H1 (cell line): ENCODE results near the gene UVSSA. TPM values are rescaled to one million over a fixed set of nuclear protein-coding genes. Genes with fewer than 3 reads are reported as not detected.

Experiments used
- CBX8 ChIP-seq: fragments of 300-800, 300-1000 bp; sonication (generic); IDR thresholded peaks from 2 replicates; pipeline ENCODE4 v1.7.1; 2016; ENCODE audit warnings: low read depth, low read length, borderline replicate concordance
- CHD1 ChIP-seq: IDR thresholded peaks from 2 replicates; pipeline ENCODE4 v1.6.1; 2012; ENCODE audit warnings: low read depth, low read length, improper control_type of control experiment
- CREB1 ChIP-seq: IDR thresholded peaks from 2 replicates; pipeline ENCODE4 v1.6.1; 2012; ENCODE audit warnings: inconsistent platforms
- CTBP2 ChIP-seq: IDR thresholded peaks from 2 replicates; pipeline ENCODE4 v1.7.0; 2011; ENCODE audit warnings: borderline replicate concordance, mild to moderate bottlenecking, moderate library complexity, mixed read lengths, low read length; ENCODE audit not compliant: insufficient read depth, insufficient read length
- NRF1 ChIP-seq: IDR thresholded peaks from 2 replicates; pipeline ENCODE4 v1.6.1; 2011; ENCODE audit warnings: mild to moderate bottlenecking, low read depth, low read length, improper control_type of control experiment
- PHF8 ChIP-seq: fragments of 200-600 bp; sonication (generic); conservative IDR thresholded peaks from 2 replicates; pipeline ENCODE4 v1.7.1; 2012; ENCODE audit warnings: low read depth, mild to moderate bottlenecking, inconsistent platforms, low read length, moderate library complexity
- POLR2A ChIP-seq, 2 experiments: IDR thresholded peaks; 1 replicate in 1 of 2; 2 replicates in 1 of 2; pipeline ENCODE4 v1.6.1; 2011; ENCODE audit warnings: low read depth in 2 of 2, low read length in 2 of 2, mild to moderate bottlenecking in 2 of 2; ENCODE audit errors: control extremely low read depth in 1 of 2
- POLR2AphosphoS5 ChIP-seq: IDR thresholded peaks from 2 replicates; pipeline ENCODE4 v1.6.1; 2011; ENCODE audit warnings: low read depth, low read length
- SAP30 ChIP-seq: fragments of 300-600 bp; sonication (generic); IDR thresholded peaks from 2 replicates; pipeline ENCODE4 v1.7.1; 2012; ENCODE audit warnings: low read length, moderate library complexity, mild to moderate bottlenecking, inconsistent platforms; ENCODE audit not compliant: insufficient read depth, insufficient replicate concordance
- SIN3A ChIP-seq, 2 experiments: IDR thresholded peaks in 1 of 2; conservative IDR thresholded peaks in 1 of 2; 2 replicates each; pipeline ENCODE4 v1.6.1; 2011 to 2012; ENCODE audit warnings: low read length in 2 of 2, improper control_type of control experiment in 1 of 2, low read depth in 1 of 2, mild to moderate bottlenecking in 1 of 2
- SIX5 ChIP-seq: IDR thresholded peaks from 2 replicates; pipeline ENCODE4 v1.6.1; 2011; ENCODE audit warnings: mild to moderate bottlenecking, low read depth, low read length
- SP4 ChIP-seq: IDR thresholded peaks from 2 replicates; pipeline ENCODE4 v1.6.1; 2012; ENCODE audit warnings: low read length, inconsistent platforms
- TAF7 ChIP-seq: optimal IDR thresholded peaks from 2 replicates; pipeline ENCODE3; 2011; ENCODE audit warnings: low read depth, mild to moderate bottlenecking, inconsistent platforms, low read length, moderate library complexity, borderline replicate concordance
- polyA plus RNA-seq, 7 experiments: library from polyadenylated mRNA; depleted of rRNA in 3 of 7; stranded (reverse) in 5 of 7; unstranded in 2 of 7; fragments of >200 nt in 5 of 7; fragments of 200-250 nt in 2 of 7; gene quantifications; 1 replicate in 5 of 7; 2 replicates in 1 of 7; 4 replicates in 1 of 7; pipeline versions ENCODE4 v1.2.1 to v1.2.3, GENCODE V29; 2011 to 2013; ENCODE audit warnings: missing spikeins in 2 of 7, mixed read lengths in 2 of 7
- total RNA-seq: library from RNA; stranded (reverse); fragmentation: NEBNext Ultra II Directional; extraction: Animal tissue kit (Norgen Biotek cat#: 25700); gene quantifications from 2 replicates; pipeline ENCODE4 v1.2.1, GENCODE V29; 2021
- TF ChIP-seq, protein P1 (sequence below): IDR thresholded peaks from 2 replicates; pipeline ENCODE4 v1.6.1; 2012; ENCODE audit warnings: inconsistent platforms

UVSSA gene
- total and polyA plus RNA-seq, 2 of the 8 experiments (the other 6 are each of a cell fraction or from before 2014, with no cell fraction given) = 14.5 to 19.4 TPM

DNA sequence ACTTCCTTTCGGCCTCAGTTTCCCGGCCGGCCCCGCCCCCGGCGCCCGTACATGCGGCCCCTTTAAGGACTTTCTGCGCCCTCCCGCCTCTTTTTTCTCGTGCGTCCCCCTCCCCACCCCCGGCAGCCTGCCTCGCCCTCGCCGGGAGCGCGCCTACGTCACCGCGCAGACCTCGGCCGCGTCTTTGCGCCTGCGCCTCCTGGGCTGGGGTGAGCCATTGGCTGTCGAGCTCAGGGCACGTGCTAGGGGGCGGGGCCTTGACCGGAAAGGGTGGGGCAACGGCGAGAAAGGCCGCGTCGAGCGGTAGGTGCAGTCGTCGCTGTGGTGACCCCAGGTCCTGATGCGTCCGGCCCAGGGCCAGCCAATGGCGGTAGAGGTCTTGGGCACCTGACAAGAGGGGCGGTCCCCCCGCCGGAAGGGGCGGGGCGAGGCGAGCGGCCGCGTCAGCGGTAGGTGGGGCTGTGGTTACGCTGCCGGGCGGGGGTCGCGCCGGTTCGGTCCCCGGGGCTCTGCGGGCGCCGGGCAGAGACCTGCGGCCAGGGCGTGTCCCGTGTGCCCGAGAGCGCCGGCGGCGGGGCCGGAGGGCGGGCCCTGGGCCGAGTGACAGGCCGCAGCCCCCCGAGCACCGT lies at the start of gene UVSSA (continued):
- TF ChIP-seq CHD1 (no peak), POLR2AphosphoS5 (no peak; the same call in 1 of the 2 replicates), TAF7 (no peak), CREB1 (peak; percentile 93), NRF1 (peak; percentile 81), CBX8 (no peak), SIX5 (no peak), CTBP2 (no peak), SP4 (peak; percentile 83), PHF8 (peak; percentile 64; the same call in 1 of the 2 replicates), SAP30 (no peak), POLR2A (IDR thresholded peaks at IDR 0.05; ENCODE audit: control extremely low read depth in 1 of 2, low read depth in 2 of 2, low read length in 2 of 2) (peak in 1 of 2 experiments; percentile 79; a peak in 2 of 3 replicates), SIN3A (conservative IDR thresholded peaks at IDR 0.05 in 1 of 2, IDR thresholded peaks at IDR 0.05 in 1 of 2; ENCODE audit: low read depth in 1 of 2, low read length in 2 of 2) (peak; percentile 46 to 65; a peak in 1 of 4 replicates)
- TF ChIP-seq, protein P1, sequence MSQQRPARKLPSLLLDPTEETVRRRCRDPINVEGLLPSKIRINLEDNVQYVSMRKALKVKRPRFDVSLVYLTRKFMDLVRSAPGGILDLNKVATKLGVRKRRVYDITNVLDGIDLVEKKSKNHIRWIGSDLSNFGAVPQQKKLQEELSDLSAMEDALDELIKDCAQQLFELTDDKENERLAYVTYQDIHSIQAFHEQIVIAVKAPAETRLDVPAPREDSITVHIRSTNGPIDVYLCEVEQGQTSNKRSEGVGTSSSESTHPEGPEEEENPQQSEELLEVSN = peak; percentile 45
